DMS53 treated with DMSO at 0.1 percent for 48 hours (cell line): ENCODE measurements around the gene GJB4.

Experiments used
- DNase-seq: peaks from one replicate; lab custom pipeline; 2025; ENCODE audit not compliant: unreplicated experiment; lab: John Stamatoyannopoulos, UW

GJB4 gene

DNA sequence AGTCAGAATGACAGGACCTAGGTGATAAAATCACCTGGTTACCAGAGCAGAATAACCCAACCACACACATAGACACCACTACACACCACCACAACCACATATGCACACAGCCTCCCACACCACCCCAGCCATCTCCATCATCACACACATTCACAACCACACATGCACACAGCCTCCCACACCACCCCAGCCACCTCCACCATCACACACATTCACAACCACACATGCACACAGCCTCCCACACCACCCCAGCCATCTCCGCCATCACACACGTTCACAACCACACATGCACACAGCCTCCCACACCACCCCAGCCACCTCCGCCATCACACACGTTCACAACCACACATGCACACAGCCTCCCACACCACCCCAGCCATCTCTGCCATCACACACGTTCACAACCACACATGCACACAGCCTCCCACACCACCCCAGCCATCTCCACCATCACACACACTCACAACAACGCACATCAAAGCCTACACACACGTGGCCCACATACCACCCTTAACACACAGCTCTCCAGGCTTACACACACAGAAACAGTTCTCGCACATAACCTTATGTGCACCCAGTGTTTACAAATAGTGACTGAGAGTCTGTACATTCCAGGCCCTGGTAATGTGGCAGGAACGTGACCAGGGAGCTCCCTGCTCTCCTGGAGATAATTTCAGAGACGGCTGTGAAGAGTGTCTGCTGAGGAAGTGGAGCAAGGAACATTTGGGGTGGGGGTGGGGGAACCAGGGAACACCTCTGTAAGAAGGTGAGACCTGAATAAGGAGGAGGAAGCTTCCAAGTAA lies 18.2 kb downstream of the GJB4 start:
- DNase-seq = no peak

DNA sequence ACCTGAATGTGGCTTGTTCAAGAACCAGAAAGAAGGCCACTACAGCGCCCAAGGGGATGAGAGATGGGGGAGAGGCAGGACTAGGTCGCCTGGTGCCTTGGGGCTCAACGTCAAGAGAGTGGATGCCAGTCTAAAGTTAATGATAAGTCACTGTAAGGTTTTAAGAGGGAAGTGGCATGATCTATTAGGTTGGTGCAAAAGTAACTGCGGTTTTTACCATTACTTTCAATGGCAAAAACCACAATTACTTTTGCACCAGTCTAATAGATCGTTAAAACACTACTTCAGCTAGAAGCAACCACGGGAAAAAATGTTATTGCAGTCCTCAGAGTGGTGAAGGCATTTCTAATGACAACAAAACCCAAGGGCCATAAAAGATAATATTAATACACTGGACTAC lies 18.8 kb downstream of the GJB4 start:
- DNase-seq = no peak

- no peak for DNase-seq
Measured at GRCh38 chr1:34779005-34779404, 19.5 kb downstream of the GJB4 start.

DNA sequence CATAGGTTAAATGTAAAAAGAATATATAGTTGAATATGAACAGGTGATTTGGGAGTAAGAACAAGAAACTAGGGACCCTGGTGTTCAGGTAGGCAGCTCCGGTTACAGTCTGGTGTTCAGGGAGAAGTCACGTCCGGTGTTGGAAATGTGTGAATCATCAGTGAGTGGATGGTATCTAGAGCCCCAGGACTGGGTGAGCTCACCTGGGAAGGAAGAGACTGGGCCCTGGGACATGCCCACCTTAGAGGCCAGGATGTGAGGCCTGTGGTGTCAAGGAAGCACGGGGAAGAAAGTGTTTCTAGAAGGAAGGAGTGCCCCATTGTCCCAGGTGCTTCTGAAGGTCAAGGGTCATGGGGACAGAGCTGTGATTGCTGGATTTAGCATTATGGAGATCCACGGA lies 20.0 kb downstream of the GJB4 start:
- DNase-seq = no peak

- no peak for DNase-seq
Measured at GRCh38 chr1:34779962-34780361, 20.4 kb downstream of the GJB4 start.

DNA sequence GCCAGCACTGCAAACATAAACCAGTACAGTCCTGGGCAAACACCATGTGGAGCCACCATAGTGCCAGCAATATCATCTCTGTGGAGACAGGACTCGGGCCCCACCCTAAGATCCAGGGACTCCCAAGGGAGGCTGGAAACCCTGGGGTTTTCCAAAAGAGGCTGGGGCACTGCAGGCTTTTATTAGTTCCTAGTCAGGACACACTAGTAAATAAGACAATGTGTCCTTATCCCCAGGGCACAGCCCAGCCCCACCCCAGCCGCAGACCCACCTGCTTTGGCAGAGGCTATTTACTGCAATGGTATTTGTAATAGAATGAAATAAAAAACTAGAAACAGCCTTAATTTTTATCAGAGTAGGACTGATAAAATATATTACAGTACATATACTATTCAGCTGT lies 21.0 kb downstream of the GJB4 start:
- no peak for DNase-seq

DNA sequence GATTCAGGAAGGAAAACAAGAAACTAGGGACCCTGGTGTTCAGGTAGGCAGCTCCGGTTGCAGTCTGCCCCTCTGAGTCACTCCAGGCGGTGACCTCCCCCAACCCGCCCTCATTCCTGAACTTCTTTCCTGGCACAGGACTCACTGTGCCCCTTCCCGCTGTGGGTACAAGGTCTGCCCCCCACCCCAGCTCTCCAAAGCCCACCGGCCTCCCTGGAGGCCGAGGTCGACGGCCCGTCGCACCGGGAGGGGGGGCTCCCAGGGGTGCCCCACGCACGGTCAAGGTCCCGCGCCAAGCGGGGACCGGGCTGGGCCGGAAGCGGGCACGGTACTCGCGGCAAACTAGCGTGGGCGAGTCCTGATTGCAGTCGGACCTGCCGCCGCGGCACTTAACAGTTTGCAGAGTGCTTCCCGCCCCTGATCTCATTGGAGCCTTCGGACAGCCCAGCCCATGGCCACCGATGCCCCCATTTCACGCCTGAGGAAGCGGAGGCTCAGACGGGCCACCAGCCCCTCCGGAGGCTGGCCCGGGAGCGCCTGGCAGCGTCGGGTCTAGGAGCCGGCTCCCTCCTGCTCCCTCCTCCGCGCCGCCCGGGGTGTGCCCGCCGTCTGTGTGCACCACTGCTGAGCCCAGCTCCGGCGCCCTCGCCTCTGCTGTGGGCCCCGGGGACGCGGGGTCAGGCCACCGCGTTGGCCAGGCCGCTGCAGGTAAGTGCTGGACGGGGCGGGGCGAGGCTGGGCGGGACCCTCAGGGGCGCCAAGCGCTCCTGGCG lies 21.7 kb downstream of the GJB4 start, which contains the start of gene GJB3:
TSS of gene GJB3 (plus strand) at position 144 of the 773 bp plus-strand sequence. CDS start 3,549 bp downstream, outside the sequence.
- DNase-seq = peak; percentile 8

GRCh38 chr1:34781844-34782391 lies 22.4 kb downstream of the GJB4 start:
- DNase-seq = no peak

DNA sequence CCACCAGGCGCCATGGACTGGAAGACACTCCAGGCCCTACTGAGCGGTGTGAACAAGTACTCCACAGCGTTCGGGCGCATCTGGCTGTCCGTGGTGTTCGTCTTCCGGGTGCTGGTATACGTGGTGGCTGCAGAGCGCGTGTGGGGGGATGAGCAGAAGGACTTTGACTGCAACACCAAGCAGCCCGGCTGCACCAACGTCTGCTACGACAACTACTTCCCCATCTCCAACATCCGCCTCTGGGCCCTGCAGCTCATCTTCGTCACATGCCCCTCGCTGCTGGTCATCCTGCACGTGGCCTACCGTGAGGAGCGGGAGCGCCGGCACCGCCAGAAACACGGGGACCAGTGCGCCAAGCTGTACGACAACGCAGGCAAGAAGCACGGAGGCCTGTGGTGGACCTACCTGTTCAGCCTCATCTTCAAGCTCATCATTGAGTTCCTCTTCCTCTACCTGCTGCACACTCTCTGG lies 25.2 kb downstream of the GJB4 start:
- no peak for DNase-seq

GRCh38 chr1:34785231-34785874 lies 25.8 kb downstream of the GJB4 start:
- no peak for DNase-seq

- no peak for DNase-seq
Measured at GRCh38 chr1:34785875-34786470, 26.4 kb downstream of the GJB4 start.

GRCh38 chr1:34786521-34787325 lies 27.2 kb downstream of the GJB4 start:
- peak; percentile 87 for DNase-seq

DNA sequence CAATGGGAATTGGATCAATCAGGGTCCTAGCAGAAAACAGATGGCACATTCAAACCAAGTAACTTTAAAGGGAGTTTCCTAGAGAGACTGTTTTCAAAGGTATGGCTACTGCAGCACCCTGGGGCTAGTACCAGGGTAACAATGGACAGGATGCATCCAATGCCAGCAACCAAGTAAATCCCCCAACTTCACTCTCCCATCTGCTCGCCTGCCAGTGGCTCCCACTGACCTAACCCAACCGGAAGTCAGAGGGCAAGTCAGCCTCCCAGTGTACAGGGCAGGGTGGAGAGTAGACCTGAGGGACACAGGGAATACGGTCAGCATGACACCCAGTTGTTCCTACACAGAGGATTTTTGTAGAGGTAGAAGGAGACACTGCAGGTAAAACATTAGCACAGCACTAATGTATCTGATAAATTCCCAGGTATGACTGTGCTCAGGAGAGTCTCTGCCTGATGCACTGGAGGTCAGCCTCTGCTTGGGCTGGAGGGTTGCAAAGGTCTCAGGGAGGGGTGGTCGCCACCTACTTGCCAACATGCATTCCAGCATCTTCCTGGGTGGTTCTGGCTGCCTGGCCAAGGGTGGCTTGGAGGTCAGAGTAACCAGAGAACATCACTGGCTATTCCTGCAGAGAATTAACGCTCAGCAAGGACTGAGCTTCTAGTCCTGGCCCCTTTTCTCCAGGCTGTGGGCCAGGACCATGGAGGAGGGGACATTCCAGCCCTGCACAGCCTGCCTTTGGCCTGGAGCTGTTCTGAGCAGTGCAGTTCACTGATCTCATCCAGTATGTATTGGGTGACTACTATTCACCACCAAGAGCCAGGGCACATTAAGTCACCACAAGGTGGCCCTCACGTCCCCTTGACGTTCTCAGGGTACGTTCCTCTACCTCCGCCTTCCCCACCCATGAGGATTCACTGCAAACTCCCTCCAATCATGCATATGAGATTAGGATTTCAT lies 28.2 kb downstream of the GJB4 start:
- DNase-seq = no peak

DNA sequence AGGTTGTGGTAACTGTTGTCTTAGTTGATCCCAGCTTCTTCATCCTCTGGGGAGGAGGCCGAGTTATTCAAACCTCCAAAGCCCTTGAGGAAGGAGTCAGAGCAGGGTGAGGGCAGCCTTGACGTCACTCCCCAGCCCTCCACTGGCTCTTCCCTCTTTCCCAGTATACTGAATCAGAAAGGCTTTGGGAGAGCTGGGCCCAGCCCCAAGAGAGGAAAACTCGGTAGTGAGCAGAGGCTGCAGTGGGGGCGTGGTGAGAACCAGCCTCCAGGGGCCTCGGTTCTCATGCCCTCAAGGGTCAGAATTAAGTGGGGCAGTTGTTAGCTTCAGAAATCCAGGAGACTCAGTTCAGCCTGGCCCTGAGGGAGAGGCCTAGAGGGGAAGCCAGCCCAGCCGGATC lies 31.4 kb downstream of the GJB4 start:
- no peak for DNase-seq

- no peak for DNase-seq
Measured at GRCh38 chr1:34792424-34792823, 32.9 kb downstream of the GJB4 start.

GRCh38 chr1:34792868-34793727 lies 33.6 kb downstream of the GJB4 start, which contains the start of gene GJA4:
TSS of gene GJA4 (plus strand) at chr1:34792999. CDS start at chr1:34794214, 1,215 bp downstream.
- no peak for DNase-seq

DNA sequence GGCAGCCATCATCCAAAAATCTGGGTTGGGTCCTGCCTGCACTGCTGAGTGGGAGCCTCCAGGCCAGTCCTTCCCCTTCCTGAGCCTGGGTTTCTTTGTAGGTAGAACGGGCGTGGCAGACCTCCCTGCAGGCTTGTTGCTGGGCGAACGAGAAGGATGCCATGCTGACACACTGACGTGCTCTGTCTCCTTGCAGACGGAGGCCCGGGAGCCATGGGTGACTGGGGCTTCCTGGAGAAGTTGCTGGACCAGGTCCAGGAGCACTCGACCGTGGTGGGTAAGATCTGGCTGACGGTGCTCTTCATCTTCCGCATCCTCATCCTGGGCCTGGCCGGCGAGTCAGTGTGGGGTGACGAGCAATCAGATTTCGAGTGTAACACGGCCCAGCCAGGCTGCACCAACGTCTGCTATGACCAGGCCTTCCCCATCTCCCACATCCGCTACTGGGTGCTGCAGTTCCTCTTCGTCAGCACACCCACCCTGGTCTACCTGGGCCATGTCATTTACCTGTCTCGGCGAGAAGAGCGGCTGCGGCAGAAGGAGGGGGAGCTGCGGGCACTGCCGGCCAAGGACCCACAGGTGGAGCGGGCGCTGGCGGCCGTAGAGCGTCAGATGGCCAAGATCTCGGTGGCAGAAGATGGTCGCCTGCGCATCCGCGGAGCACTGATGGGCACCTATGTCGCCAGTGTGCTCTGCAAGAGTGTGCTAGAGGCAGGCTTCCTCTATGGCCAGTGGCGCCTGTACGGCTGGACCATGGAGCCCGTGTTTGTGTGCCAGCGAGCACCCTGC lies 34.7 kb downstream of the GJB4 start:
- no peak for DNase-seq
